HG03108 (cell line): ENCODE data around the gene PHAX.
"Not testable (repeated sequence)": the region's sequence is repeated elsewhere in the genome, so short reads cannot be mapped to it uniquely, and the experiment has no call there.

Source experiments
- ATAC-seq: cut with Tn5 transposase; IDR thresholded peaks from one replicate; pipeline ENCODE4 v1.9.1; 2021; ENCODE audit warnings: moderate library complexity; ENCODE audit not compliant: unreplicated experiment

Gene PHAX, protein sequence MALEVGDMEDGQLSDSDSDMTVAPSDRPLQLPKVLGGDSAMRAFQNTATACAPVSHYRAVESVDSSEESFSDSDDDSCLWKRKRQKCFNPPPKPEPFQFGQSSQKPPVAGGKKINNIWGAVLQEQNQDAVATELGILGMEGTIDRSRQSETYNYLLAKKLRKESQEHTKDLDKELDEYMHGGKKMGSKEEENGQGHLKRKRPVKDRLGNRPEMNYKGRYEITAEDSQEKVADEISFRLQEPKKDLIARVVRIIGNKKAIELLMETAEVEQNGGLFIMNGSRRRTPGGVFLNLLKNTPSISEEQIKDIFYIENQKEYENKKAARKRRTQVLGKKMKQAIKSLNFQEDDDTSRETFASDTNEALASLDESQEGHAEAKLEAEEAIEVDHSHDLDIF

DNA sequence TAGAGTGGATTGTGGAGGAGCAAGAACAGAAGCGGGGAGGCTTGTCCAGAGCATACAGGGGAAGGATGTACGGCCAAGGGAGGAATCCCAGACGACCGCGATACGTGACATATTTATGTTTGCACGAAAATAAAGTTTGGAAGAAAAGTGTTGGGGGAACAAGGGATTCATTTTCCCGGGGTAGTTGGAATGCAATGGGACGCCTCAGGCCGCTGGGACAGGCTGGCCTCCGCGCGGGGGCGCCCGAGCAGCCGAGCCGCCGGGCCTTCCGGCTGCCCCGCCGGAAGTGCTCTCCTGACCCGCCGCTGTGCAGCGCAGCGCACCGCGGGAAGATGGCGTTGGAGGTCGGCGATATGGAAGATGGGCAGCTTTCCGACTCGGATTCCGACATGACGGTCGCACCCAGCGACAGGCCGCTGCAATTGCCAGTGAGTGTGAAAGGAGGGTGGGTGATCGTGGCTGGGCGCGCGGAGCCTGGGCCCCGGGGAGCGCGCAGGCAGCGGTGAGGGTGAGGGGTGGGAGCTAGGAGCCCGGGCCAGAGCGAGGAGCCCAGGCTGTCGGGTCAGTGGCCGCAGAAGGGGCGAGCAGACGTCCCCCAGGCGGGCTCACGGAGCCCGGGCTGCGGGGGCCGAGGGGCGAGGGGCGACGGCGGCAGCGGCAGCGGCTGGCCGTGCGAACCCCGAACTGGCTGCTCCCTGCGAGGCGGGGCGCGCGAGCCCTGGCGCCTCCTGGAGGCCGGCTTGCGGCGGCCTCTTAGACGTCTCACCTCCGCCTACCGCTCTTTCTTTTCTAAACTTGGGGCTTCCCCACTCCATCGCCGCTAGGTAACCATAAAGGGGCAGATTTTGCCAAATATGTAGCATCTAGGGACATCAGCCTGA, at the start of gene PHAX:
TSS of gene PHAX (plus strand) at position 317 of the 881 bp plus-strand sequence. CDS start at position 333, 16 bp downstream.
- peak; percentile 97 for ATAC-seq

DNA sequence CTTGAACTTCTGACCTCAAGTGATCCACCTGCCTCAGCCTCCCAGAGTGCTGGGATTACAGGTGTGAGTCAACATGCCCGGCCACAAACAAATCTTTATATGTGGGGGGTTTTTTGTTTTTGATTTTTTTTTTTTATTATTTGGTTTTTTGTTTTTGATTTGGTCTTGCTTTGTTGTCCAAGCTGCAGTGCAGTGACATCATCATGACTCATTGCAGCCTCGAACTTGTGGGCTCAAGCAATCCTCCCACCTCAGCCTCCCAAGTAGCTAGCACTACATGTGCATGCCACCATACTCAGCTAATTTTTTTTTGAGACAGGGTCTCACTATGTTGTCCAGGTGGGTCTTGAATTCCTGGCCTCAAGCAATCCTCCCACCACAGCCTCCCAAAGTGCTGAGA, 48.1 kb upstream of the PHAX start:
- no peak for ATAC-seq

DNA sequence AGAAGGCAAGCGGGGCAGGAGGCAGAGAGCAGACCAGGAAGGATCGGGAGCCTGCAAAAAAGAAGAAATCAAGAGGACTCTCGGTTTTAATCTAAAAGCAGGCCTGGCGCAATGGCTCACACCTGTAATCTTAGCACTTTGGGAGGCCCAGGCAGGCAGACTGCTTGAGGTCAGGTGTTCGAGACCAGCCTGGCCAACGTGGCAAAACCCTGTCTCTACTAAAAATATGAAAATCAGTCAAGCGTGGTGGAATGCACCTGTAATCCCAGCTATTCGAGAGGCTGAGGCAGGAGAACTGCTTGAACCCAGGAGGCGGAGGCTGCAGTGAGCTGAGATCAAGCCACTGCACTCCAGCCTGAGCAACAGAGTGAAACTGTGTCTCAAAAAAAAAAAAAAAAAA, 45.6 kb upstream of the PHAX start:
- ATAC-seq, result not testable (repeated sequence)

DNA sequence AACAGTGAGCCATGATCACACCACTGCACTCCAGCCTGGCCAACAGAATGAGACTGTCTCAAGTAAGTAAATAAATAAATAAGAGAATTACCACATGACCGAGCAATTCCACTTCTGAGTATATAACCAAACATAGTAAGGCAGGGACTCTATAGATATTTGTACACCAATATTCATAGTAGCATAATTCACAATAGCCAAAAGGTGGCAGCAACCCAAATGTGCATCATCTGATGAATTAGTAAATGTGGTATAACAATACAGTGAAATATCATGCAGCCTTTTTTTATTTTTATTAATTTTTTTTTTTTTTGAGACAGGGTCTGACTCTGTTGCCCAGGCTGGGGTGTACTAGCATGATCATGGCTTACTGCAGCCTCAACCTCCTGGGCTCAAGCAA, 38.8 kb upstream of the PHAX start:
- no peak for ATAC-seq

DNA sequence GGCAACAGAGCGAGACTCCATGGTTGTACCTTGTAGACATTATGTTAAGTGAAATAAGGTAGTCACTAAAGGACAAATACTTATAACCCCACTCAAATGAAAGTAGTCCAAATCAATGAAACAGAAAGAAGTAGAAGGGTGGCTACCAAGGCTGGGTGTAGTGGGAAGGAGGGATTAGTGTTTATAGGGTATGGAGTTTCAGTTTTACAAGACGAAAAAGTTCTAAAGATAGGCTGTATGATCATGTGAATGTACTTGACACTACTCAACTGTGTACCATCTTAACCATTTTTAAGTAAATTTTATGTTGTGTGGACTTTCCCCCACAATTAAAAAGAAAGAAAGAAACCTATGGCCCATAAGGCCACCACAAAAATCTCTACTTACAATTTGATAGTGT, 37.9 kb upstream of the PHAX start:
- ATAC-seq, result peak; percentile 84

DNA sequence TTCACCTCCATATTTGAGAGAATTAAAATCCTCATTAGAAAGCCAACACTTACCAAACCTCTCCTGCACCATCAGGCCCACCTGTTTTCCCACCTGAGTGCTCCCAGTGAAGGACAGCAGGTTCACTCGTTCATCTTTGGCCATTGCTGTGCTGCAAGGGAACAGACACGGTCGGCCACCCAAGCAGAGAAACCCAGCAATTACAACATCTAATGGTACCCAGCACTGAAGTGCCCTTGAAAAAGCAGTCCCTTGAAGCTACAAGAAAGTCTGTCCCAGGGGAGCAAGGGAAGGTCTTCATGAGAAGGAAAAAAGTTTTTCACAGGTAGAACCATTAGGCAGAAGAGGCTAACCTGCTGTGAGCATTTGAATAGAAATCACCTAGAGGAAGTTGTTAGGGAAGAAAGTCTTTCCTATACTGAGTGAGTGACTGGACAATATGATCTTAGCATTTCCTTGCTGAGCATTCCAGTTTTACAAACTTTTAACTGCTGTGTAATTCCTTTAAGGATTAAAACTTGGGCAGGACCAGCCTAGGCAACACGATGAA, 32.5 kb upstream of the PHAX start:
- ATAC-seq, result no peak

DNA sequence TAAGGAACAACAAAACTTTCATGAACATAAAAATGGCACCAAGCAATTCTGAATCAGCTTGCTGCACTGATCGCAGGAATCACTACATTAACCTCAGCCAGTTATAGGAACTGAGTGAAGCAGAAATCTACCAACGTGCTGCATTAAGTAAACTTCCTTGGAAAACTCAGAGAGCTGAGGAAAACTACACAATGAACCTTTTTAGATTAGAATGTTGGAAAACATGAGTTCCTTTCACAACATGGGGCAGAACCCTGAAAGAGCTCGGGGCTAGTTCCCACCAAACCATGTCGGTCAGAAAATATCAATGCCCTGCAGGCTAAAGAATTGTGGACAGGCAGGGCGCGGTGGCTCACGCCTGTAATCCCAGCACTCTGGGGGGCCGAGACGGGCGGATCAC, 25.1 kb upstream of the PHAX start:
- ATAC-seq, result no peak

DNA sequence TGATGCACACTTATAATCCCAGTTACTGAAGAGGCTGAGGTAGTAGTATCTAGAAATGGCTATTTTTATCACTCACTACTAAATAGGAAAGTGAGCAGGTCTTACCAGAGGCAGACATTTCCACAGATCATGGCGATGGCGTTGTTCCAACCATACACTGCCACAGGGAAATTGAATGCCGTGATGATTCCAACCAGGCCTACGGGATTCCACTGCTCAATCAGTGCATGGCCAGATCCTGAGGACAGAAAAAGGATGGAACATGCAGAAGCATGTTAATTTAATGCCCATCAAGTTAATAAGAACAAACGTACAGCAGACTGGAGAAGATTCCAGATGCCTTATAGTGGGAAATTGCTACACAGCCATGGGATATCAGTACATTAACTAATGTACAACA, 23.8 kb upstream of the PHAX start:
- ATAC-seq, result no peak

DNA sequence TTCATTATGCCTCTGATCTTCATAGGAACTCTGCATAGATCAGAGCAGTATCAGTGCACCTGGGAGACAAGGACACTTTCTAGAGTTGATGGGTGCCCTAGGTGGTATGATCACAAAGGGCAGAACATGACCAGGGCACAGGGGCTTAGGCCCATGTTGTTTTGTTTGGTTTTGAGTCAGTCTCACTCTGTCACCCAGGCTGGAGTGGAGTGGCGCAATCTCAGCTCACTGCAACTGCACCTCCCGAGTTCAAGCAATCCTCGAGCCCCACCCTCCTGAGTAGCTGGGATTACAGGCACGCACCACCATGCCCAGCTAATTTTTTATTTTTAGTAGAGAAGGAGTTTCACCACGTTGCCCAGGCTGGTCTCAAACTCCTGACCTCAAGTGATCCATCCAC, 23.3 kb upstream of the PHAX start:
- no peak for ATAC-seq

DNA sequence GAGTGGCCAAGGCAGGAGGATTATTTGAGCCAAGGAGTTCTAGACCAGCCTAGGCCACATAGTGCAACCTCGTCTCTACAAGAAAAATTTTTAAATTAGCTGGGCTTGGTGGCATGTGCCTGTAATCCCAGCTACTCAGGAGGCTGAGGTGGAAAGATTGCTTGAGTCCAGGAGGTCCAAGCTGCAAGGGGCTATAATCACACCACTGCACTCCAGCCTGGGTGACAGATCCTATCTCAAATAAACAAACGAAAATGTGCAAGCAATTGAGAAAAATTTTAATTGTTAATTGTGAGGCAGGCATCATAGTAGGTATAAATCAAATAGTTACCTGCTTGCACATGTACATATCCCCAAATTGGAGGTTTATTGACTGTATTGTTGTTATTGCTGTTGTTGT, 21.0 kb upstream of the PHAX start:
- ATAC-seq, result no peak

DNA sequence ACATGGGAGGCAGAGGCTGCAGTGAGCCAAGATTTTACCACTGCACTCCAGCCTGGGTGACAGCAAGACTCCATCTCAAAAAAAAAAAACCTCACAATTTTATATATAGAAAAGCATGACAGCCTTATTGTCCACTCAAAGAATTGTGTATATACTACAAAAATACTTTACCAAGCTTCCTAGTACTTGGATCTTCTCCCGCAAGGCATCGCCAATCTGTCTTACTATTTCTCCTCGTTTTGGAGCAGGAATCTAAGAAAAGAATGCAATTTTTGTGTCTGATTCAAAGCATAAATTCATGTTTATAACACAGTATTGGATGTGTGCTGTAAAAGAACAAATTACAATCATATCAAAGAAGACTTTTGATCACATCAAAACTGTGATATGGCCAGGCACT, 17.0 kb upstream of the PHAX start:
- ATAC-seq, result no peak

DNA sequence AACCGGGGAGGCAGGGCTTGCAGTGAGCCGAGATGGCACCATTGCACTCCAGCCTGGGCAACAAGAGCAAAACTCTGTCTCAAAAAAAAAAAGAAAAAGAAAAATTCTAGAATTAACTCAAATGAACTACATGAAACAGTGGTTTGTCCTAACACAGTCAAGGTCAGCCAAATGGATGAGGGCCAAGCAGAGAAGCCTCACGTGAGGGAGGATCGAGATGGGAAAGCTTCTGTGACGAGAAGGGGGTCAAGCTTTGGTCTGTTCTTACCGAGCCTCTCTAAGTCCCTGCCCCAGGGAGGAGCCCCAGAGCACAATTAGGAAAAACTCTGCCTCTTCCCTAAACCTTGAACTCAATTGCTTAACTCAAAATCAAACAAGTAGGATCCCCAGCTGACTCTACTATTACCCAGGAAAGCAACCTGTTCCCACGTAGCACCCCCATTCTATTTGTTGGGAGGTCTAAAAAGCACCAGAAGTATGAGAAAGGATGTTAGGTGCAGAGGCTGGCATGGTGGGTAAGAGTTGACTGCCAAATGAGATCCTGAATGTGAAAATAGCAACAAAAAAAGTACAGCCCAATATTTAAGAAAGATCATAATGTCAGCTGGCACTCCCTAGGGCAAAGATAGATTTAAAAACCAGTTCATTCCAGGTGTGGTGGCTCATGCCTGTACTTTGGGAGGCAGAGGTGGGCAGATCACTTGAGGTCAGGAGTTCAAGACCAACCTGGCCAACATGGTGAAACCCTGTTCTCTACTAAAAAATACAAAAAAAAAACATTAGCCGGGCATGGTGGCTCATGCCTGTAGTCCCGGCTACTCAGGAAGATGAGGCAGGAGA, 13.0 kb upstream of the PHAX start:
- no peak for ATAC-seq

DNA sequence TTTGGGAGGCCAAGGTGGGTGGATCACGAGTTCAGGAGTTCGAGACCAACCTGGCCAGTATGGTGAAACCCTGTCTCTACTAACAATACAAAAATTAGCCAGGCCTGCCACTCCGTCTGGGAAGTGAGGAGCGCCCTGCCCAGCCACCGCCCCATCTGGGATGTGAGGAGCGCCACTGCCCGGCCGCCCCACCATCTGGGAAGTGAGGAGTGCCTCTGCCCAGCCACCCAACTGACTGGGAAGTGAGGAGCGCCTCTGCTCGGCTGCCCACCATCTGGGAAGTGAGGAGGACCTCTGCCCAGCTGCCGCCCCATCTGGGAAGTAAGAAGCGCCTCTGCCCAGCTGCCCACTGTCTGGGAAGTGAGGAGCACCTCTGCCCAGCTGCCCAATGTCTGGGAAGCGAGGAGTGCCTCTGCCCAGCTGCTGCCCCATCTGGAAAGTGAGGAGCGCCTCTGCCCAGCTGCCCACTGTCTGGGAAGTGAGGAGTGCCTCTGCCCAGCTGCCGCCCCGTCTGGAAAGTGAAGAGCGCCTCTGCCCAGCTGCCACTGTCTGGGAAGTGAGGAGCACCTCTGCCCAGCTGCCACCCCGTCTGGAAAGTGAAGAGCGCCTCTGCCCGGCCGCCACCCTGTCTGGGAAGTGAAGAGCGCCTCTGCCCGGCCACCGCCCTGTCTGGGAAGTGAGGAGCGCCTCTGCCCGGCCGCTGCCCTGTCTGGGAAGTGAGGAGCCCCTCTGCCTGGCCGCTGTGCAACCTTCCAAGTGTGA, 11.0 kb upstream of the PHAX start:
- no peak for ATAC-seq

DNA sequence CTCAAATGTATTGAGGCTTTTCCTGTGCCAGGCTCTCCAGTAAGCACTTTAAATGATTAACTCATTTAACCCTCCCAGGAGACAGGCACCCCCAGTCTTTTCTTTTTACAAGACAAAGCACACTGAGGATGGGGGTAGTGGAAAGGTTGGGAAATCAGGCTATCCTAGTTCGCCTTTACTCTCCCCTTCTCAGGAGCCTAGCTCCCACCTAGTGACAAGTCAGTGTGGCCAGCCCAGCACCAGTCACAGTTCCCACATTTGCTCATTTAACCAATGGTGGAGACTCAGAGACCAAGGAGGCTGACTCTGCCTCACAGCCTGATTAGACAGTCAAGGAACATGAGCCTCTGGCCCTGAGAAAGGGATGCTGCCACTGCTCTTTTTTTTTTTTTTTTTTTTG, 9.2 kb upstream of the PHAX start:
- ATAC-seq, result no peak

DNA sequence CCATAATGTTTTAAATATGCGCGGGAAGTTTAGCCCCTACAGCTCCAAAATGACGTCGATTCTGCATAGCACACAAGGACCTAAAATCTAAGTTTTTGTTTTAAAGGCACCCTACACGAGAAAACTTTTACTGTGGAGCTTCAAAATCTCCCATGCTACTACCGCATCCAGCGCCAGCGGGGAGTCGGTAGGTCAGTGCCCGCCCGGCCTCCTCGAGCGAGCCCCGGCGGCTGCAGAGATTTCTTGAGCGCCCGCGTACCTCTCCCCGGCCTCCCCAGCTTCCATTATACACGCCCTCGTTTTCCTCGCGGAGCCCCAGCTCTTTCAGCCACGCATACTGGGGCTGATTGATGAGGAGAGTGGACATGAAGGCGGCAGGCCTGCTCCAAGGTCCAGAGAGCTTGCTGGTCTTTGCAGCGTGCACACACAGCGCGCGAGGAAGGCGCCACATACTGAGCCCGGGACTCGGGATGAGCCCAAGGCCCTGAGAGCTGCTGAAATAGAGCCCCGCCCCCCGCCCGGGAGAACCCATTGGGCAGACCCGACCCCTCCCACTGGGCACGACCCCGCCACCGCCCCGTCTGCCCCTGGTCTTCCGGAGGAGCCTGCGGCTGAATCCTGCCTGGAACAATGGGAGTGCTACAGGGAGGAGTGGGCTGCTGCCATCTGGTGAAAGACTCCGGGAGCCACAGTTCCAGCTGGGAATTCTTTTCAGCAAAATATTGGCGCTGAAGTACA, 5.8 kb upstream of the PHAX start, which contains the start of gene ALDH7A1:
TSS of gene ALDH7A1 (minus strand) at position 472 of the 738 bp plus-strand sequence. CDS start at position 451, 21 bp downstream.
- peak; percentile 79 for ATAC-seq

DNA sequence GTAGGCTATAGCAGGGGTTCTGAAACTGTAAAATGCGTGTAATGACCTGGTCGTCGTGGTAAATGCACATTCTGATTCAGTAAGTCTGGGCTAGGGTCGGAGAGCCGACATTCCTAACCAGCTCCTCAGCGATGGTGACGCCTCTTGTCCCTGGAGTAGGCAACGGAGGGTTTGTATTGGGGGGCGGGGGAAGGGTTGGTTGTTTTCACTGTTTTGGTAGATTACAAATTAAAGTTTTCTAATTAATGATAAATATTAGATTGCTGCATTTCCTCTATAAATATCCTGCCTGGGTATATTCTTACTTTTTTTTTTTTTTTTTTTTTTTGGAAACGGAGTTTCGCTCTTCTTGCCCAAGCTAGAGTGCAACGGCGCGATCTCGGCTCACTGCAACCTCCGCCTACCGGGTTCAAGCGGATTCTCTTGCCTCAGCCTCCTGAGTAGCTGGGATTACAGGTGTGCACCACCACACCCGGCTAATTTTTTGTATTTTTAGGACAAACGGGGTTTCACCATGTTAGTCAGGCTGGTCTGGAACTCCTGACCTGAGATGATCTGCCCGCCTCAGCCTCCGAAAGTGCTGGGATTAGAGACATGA, 5.2 kb upstream of the PHAX start:
- peak; percentile 1 for ATAC-seq

DNA sequence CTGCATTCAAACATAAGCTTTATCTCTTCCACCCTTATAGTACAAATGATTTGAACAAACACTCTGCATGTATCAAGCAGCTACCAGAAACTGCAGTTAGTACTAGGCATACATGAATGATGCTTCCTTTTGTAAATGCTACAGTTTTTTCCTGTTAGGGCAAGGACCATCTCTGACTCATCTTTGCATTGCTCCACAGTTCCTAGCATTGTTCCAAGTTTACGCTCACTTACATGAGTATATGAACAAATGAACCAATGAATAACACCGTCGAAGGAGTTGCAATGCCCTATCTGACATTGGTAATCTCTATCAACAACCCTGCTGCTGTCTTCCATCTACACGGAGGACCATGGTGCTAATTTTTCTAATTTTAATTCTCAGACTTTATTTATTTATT, 3.6 kb upstream of the PHAX start:
- no peak for ATAC-seq

DNA sequence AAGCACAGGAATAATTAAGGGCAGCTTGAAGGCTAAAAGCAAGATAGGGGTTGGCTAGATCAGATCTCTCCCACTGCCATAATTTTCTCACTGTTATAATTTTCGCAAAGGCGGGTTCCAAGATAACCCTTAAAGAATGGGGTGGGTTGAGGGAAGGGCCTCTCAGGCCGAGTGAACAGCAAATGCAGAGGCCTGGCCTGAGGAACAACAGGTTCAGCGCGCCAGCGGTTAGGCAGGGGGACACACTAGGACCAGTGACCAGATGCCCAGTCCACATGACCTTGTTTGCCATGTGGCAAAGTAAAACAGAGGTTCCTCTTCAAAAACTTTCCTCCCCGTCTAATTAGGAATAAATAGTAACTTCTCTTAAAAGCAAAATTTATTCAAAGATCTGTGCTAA, 1.2 kb upstream of the PHAX start:
- ATAC-seq, result no peak
